Liver (tissue), 5 donors: ENCODE results near the gene MED12L. TPM values are rescaled to one million over a fixed set of nuclear protein-coding genes. Genes with fewer than 3 reads are reported as not detected.

Experiments used
- polyA plus RNA-seq, 2 donors: library from polyadenylated mRNA; stranded (reverse) in 1 of 2; unstranded in 1 of 2; fragments of 200-250 nt in 1 of 2; fragments of >200 nt in 1 of 2; fragmentation: Nextera tagmentation in 1 of 2; extraction: Ambion mirVana in 1 of 2; gene quantifications; one replicate each; pipeline versions ENCODE4 v1.2.1 to v1.2.3, GENCODE V29; 2013 to 2015
- small RNA-seq: library from RNA; depleted of rRNA; stranded (forward); fragments of <200 nt; gene quantifications from one replicate; pipeline ENCODE3, GENCODE V24; 2014
- total RNA-seq, 2 donors: library from RNA; depleted of rRNA; stranded (reverse); fragments of >200 nt; gene quantifications; one replicate each; pipeline ENCODE4 v1.2.3, GENCODE V29; 2014
- donor health status: healthy.
- donor health status: healthy.
- donor health status: healthy.

The MED12L gene
- total and polyA plus RNA-seq, 4 donors: 0.02 to 2.1 (median 0.49) TPM

Small RNA genes lying within 50 kb of the gene (small RNA-seq; reads per million reads assigned to genes)
- 0.18 reads per million for gene RNA5SP145

Other genes with a start within 250 kb of the MED12L start
- not detected for gene MINDY4B, start 180.2 kb upstream of the MED12L start, total RNA-seq
- gene MINDY4B, start 180.2 kb upstream of the MED12L start, polyA plus RNA-seq: not detected
- gene CLRN1, start 112.9 kb upstream of the MED12L start, total RNA-seq: not detected
- gene CLRN1, start 112.9 kb upstream of the MED12L start, polyA plus RNA-seq: not detected
- under 1 TPM; 0.19 to 0.33 TPM for gene GPR171, start 117.6 kb downstream of the MED12L start, total RNA-seq
- under 1 TPM; 0.23 to 0.56 TPM for gene GPR171, start 117.6 kb downstream of the MED12L start, polyA plus RNA-seq
- gene P2RY14, start 192.9 kb downstream of the MED12L start, total RNA-seq: under 1 TPM; 0.33 to 0.37 TPM
- gene P2RY14, start 192.9 kb downstream of the MED12L start, polyA plus RNA-seq: under 1 TPM; 0.10 to 0.11 TPM
- not detected for gene GPR87, start 231.2 kb downstream of the MED12L start, total RNA-seq
- not detected for gene GPR87, start 231.2 kb downstream of the MED12L start, polyA plus RNA-seq
- gene P2RY13, start 243.9 kb downstream of the MED12L start, total RNA-seq: 1 to 10 TPM; 3.8 to 6.1 TPM
- 1 to 10 TPM; 1.3 to 2.6 TPM for gene P2RY13, start 243.9 kb downstream of the MED12L start, polyA plus RNA-seq